Stimulated activated CD4-positive, alpha-beta T cell treated with anti-CD3 and anti-CD28 coated beads, Interleukin-4, amount 100 ng/mL, for 24 hours (primary cell): ENCODE data around the gene C20orf144.

ENCODE experiments used
- DNase-seq: peaks from one replicate; pipeline ENCODE4 v3.0.0-alpha.2; 2020

The C20orf144 gene

DNA sequence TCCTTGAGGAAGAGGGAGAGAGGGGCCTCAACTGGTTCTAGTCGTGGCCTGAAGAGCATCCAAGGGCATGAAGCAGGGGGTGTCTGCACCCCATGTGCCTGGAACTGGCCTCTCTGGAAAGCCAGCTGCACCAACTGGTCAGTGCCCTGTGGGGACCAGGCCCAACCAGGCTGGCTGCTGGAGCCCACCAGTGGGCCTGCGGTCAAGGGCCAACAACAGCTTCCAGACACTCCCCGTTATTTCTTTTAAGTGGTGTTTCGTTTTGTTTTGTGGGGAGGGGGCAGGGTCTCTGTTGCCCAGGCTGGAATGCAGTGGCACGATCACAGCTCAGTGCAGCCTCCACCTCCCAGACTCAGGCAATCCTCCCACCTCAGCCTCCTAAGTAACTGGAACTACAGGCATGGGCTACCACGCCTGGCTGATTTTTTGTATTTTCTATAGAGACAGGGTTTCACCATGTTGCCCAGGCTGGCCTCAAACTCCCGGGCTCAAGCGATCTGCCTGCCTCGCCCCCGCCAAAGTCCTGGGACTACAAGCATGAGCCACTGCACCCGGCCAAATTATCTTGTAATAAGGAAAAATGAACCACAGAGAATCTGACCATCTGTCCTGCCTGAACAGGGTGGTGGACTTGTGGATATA is 11.9 kb upstream of the C20orf144 start:
- no peak for DNase-seq

DNA sequence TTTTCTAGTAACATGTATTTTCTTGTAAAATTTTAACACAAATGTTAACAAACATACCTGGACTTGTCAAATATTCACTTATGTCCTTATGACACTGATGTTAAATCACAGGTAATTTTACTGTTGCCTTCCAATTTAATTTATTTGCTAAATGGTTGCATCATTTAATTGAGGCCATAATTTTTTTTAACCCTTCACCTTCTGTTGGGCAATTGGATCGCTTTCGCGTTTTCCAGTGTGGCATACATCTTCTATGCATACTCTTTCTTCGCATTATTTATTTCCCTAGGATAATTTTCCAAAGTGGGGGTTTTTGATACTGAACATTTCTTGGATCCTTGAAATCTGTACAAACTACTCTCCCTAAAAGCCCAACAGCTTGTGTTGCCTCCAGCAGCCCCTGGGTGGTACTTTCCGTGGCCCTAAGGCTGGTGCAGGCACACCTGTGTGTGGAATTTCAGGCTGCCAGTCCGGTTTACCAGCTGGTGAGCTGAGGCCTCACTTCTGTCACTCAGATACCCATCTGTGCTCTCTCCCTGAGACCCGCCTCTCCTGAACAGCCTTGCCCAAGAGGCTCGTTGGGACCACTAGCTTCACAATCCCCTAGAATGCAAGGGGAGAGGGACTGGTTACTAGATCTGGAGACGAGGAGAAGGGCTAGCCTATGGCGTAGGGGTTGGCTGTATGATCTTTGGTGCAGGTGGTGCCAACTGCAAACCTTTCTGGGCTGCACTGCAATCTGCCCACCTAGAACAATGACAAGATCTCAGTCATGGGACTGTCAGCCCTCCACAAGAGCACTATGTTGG is 11.2 kb upstream of the C20orf144 start:
- DNase-seq, result no peak

DNA sequence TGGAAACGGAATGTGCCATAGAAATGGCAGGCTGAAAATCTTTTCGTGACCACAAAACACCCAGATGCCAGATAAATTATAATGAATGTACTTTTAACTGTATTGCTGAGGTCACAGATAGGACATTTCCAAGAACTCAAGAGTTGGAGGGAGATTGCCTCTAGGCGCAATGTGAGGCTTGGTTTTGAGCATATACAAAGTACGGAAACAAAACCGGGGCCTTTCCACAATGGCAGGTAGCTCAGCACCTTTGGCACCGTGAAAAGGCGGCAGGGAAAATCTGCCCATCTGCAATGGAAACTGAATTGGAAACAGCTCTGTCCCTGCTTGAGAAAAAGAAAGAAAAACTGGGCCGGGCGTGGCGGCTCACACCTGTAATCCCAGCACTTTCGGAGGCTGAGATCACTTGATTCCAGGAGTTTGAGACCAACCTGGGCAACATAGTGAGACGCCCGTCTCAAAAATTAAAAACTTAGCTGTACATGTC is 10.5 kb upstream of the C20orf144 start:
- DNase-seq, result no peak

DNA sequence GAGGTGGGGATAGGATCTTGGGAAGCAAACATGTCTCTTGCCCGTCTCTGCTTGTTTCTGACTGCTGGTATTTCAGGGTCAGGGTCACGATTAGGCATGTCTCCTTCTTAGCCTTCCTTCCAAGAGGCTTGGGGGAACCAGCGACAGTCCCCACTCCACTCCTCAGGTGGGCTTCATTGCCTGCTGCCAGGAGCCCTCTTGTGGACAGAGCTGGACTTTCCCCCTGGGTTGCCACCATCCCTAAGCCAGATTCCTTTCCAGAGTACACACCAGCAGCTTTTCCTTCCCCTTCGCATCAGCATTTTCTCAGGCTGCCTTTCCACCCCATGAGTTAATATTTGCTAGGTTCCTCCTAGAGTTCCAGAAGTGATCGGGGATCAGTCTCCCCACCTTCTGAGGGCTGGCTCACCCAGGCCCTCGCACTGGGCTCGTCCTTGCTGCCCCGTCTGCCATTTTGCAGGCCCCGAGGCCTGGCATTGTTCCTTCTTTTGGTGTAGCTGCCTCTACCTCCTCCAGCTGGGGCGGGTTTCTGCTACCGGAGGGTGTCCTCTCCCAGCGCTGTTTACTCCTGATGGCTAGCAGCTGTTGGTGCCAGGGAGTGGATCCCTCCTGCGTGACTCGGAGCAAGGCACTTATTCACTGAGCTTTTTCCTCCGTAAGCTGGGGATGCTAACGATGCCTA is 8.8 kb upstream of the C20orf144 start:
- peak; percentile 33 for DNase-seq

DNA sequence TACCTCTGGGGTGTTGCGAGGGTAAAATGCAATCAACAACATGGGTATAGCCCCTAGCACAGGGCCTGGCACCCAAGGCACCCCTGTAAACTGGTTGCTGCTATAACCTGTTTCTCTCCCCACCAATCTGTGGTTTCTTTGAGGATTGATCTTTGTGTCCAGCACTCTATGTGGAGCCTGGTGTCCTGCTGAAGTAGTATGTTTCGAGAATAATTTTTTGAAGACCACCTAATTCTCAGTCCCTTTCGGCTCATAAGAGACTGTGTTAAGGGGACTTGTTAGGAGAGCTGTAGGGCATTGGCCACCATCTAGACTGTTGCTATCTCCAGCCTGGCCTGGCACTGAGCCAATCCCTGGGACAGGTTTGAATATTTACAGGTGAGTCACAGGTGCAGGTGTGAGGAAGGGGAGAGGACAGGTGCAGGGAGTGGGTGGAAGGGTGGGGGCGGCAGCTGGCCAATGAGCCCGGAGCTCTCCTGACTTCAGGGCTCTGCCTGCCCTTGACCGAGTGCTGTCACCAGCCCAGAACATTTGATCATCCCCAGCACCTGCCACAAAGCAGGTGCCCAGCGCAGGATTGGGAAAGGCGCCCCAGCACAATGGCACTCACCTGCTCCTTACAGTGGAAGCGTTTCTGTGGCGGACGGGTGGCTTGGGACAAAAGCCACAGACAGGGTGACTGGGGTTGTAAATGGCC is 8.1 kb upstream of the C20orf144 start:
- no peak for DNase-seq

DNA sequence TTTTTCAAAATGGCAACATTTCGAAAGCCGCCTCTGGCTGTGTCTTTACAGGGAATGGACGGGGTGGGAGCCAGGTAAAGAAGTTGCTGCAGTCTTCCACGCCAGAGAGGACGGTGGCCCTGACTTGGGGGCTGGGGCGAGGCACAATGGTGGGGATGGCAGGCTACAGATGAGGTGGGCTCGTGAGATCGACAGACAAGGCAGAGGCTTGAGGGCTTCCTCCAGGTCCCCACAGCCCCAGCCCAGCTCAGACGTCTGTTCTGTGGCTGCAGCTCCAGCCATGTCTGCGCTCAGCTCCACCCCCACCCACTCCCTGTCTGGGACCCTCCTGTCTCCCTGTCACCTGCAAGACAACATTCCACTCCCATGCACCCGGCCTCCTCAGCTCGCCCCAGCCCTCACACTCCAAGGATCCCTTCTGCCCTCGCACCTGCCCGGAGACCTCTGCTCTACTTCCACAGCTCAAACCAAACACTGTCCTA is 7.4 kb upstream of the C20orf144 start:
- no peak for DNase-seq

DNA sequence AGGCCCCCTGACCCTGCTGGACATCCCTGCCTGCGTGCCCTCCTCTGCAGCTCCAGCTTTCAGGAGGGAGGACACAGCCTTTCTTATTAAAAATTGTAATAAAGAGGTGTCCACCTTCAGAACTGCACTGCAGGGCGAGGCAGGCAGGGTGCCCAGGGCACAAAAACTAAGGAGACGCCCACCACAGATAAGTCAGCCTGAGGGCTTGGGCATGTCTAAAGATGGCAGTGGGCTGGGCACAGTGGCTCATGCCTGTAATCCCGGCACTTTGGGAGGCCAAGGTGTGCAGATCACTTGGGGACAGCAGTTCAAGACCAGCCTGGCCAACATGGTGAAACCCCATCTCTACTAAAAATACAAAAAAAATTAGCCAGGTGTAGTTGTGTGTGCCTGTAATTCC is 7.0 kb upstream of the C20orf144 start:
- DNase-seq, result no peak

DNA sequence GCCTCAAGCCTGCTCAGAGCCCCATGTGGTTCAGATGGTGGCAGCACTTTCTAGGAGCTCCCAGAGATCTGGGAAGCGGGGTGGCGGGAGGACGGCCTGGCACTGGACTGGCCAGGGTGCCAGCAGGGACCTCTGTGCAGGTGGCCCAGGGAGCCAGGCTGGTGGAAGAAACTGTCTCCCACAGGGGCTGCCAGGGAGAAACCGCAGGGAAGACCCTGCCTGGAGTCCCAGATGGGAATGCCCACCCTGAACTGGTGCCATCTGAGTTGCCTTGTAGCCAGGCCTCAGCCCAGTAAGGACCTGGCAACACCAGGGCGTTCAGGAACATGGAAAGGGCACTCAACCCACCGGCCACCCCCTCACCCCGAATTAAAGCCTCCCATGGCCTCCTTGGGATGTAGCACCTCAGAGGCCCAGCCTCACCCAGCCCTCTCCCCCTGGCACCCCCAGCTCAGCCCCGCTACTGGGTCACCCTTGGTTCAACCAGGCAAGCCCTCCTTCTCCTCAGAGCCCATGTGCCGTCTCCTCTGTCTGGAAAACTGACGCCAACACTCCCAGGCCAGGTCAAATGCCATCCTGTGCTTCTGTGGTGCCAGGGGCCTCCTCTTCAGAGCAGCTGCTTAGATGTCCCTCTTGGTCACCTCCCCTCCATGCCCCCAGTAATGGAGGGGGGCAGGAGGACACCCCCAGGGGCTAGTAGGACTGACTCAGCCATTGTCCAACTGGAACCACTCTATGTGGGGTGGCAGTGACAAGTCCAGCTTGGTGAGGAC is 5.9 kb upstream of the C20orf144 start:
- no peak for DNase-seq

DNA sequence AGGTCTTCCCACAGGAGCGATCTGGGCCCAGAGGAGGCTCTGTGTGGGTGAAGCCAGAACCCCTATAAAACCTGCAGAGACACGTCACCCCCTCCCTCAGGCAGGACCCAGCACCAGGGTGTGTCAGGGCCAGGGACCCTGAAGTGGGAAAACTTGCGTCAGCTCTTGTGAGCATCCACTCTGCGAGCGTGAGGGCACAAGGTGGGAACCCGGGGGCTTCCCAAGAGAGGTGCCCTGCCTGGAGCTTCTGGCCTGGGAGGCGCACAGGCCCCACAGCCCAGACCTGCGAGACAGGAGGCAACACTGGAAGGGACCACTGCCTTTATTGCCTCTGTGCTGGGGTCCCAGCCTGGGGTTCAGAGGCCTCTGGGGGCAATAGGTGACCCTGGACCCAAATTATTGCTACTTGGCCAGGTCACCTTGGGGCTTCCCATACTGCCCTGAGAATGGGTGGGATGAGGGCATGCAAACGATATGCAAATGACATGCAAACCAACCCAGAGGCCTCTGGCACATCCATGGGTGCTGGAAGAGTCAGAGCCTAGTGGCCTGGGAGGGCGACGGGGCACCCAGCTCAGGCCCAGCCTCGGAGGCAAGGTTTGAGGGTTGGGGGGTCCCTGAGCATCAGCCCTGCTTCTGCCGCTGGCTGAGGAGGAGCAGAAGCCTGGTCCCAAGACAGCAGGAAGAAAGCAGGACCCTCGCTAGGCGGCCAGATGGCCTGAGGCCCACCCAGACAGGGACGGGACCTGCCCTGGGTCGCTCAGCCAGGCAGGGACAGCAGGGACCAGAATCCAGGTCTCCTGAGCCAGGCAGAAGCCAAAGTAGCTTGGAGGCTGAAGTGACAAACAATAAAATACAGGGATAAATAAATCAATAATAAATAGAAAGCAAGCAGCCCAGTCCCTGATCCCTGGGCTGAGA is 5.1 kb upstream of the C20orf144 start:
- no peak for DNase-seq

DNA sequence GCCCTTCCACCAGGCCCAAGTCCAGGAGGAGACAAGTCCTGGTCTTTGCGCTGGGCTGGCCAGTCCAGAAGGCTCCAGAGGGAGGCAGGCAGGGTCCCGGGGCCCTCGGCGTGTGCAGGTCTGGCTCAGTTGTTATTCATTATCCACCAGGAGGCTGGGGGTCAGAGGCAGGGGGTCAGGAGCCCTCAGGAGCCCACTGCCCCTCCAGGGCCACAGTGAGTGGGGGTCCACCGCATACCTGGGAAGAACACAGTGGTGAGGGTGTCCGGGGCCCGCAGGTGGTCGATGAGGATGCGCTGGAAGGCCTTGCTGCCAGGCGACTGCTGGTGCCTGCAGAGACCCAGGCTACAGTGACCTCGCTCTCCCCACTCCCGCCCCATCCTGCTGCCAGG is 4.4 kb upstream of the C20orf144 start:
- no peak for DNase-seq

DNA sequence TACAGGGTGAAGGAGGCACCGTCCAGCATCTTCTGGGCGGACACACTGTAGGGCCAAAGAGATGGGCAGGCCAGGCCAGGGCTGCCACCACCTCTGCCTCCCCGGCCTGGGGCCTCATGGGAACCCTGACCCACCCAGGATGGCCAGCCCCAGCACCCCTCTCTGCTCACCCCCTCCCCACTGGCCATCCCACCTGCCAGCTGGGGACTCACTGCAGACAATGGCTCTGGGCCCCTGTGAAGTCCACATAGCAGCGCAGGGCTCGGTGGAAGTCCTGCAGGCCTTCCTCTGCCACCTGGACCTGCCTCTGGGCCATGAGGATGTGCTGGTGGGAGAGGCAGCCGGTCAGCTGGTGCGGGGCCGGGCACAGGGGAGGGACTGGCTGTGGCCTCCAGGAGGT is 3.6 kb upstream of the C20orf144 start:
- no peak for DNase-seq

DNA sequence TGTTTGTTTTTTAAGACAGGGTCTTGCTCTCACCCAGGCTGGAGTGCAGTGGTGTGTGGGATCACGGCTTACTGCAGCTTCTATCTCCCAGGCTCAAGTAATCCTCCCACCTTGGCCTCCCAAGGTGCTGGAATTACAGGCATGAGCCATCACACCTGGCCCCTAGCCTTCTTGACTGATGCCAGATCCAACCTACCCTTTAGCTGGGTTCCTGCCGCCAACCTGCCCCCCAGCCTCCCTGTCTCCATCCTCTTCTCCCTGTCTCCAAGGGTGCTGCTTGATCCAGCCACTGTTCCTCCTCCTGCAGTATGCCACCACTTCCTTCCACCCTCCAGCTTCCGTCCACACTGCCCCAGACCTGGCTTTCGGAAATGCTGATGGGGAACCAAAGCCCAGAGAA is 3.2 kb upstream of the C20orf144 start:
- DNase-seq, result no peak

DNA sequence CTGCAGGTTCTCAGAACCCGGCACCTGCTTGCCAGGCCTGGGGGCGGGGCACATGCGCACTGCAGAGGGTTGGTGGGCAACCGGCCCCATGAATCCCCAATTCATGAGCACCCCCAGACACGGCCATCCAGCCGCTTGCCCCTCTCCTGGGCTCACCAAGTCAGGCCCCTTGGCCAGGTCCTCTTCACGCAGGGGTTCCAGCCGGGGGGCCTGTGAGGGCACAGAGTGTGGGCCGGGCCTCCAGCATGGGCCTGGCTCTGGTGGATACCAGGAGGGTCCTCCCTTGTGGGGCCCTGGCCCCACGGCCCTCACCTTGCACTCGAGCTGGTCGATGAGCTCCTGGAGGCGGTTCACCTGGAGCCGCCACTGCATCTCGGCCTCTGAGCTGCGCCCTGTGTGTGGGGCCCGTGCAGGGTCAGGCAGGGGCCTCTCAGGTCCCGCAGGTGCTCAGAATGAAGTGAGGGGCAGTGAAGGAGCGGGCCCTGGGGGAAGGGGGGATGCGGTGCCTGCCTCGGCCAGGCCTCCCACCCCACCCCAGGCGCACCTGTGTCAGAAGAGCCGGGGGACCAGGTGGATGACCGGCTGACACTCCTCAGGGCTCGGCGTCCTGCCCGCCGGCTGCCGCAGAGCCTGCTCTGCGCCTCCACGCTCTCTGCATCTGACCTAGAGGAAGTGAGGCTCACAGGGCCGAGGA is 2.6 kb upstream of the C20orf144 start:
- no peak for DNase-seq

DNA sequence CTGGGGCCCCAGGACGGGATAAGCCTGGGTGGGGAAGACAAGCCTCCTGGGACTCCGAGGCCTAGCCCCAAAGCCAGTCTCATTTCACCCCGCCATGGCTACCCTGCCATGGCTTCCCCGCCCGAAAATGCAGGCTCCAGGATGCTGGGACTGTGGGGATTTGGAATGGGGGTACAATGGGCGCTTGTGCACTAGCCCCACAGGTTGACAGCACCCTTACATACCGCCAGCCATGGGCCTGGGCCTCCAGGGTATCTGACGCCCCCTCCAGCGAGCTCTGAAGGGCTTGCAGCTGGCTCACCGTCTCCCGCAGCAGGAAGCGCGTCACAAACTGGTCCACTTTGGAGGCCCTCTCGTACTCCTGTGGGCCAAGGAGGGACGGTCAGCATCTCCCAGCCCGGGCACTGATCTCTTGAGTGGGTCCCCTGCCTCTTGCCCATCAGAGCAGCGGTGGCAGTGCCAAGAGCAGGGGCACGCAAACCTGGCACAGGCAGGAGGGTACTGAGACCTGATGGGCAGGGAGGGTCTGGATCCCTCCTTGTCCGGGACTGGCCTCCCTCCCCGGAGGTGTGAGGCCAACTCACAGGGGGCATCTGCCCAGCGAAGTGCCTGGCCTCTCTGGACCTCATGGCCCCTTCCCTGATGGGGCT is 2.0 kb upstream of the C20orf144 start:
- no peak for DNase-seq

DNA sequence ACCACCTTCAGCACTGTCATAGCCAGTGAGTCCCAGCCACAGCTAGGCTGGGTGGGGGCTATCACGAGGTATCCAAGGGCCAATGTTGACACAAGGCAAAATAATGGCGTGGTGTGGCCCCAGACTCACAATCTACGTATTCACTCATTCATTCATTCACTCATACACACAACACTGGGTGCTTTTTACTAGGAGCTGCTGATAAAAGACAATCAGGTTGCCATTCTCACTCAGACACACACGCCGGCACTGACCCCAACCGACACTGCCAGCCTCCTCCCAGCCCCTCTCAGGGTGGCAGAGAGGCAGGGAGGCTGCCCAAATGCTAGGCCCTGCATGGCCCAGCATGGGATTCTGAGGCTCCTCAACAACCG is 1.5 kb upstream of the C20orf144 start:
- DNase-seq, result no peak

DNA sequence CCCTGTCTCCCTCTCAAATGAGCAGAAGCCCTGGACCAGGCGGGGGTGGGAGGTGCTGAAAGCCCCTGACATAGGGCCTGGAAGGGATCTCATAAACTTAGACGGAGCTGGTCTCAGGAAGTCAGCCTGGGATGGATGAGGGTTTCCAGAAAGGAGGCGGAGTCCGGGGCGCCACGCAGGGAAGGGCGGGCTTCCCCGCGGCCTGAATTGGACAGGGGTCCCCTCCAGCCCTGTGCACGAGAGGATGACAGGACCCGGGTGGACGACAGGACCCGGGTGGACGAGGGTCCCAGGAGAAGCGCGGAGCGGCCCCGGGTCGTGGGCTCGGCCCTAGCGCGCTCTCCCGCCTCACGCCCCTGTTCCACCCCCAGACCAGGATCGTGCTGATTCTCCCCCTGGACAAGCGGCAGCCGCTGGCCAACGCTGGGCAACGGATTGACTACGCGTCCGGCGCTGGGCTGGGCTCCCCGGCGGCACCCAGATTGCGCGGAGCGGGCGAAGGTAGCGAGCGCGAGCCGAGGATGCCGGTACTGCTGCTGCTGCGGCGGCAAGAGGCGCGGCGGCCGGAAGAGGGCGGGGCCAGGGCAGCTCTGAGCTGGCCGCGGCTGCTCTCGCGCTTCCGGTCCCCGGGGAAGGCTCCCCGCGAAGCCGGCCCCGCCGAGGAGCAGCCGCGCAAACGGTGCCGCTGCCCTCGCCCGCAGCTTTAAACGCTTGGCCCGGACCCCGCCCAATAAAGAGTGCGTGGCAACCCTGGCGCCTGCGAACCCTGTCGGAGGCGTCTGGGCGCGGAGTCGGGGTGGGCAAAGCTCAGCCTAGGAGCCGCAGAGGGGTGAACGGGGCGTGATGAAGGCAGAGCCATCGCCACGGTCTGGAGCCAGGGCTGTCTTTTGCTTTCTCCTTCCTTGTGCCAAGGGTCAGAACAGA is 1.3 kb downstream of the C20orf144 start:
- DNase-seq, result peak; percentile 84

DNA sequence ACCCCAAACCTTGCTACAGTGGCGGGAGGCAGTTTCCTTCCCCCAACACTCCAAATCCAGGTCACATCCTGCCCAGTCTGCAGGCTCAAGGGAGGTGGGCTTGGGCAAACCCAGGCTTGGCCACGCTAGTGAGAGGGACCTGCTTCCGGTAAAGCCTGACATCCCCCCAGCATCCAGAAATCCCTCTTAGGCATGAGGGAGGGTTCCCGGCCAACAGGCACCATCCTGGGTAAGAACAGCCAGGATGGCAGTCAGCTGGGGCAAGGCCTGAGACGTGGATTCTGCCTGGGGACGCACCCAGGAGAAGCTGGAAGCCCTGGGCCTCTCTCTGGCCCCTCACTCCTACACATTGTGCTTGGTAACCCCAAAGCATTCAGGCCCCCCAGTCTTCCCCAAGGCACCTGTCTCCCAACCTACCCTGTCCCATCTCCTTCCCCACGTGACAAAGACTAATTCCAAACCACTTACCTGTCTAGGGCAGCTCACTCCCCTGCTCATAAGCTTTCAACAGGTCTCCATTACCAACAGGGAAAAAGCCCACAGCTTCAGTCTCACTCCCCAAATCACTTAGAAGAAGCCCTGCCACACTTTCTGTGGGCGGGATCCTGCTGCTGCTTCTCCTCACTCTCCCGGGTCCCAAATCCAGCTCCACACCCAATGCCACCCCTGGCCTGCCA is 2.1 kb downstream of the C20orf144 start:
- DNase-seq, result no peak

DNA sequence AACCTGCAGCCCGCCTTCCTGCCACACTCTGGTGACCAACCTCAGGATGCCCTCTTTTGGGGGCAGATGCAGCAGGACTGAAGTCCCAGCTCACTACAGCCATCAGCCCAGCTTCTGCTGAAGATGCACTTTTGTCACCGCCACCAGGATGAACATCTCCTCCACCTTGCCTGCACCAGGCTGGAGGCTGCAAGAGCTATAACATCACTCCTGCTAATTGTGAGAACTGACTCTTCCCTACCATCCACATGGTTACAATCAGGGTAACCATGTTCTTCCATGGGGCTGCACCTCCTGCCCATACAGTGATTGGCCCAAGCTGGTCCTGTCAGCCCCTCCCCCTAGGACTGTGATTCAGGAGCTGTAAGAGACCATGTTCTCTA is 2.6 kb downstream of the C20orf144 start:
- no peak for DNase-seq
